Stimulated activated naive CD4-positive, alpha-beta T cell (primary cell): Measurements from ENCODE around the gene SPRR5.

ENCODE experiments used
- DNase-seq, 6 experiments: peaks; one replicate each; lab custom pipeline; 2025; lab: John Stamatoyannopoulos, UW

Gene SPRR5

DNA sequence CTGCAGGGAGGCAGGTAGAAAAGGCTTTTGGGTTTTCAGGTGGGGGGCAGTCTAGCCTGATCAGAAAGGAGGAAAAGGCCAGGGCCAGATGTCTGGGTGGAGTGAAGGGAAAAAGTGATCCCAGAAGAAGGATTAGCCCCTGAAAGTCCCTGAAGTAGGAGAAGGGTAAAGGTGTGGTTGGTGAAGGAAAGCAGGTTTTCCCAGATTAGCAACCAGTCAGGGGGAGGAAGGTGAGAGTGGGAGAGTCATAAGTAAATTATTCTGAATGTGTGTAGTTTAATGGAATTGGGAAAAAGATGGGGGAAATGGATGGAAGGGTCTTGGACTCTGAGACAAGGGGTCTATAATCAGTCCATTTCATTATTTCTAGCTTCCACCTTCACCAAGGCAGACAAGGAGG is 36.2 kb downstream of the SPRR5 start:
- no peak for DNase-seq

DNA sequence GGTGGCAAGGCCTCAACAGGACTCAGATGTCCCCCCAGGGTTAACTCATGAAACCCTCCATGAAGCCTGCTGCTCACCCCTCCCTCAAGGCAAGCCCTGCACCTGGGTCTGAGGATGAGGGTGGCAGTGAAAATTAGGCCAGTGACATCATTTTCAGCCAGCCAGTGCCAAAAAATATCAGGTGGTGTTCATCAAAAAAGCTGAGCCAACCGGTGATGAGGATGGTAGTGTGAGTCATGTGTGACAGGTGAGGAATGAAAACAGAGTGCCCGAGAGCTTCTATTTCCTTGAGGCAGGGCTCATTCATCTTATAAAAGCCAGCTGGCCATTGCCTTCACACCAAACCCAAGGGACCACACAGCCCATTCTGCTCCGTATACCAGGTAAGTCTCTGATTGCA is 36.7 kb downstream of the SPRR5 start, which contains the start of gene SPRR1A:
Gene SPRR1A (plus strand): TSS at position 339 of the 400 bp plus-strand sequence. CDS start 1,150 bp downstream, outside the sequence.
- DNase-seq, result no peak

- no peak for DNase-seq
Observed at GRCh38 chr1:152986578-152986977, 39.6 kb downstream of the SPRR5 start.

DNA sequence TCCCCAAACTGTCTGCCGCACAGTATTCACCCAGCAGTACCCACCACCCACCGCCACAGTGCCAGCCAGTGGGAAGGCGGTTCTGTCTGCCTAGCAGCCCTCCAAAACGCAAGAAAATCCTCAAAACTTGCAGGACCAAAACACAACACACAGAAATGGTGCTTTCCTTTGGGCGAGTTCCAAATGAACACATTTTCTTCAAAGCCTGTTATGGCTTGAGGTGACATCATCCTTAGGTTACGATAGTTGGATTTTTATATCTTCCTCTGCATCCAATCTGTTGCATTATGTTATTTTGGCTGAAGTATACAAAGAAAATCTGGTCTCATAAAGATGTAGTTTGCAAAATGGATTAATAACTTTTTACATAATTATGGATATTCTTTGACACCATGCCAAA is 46.2 kb downstream of the SPRR5 start:
- no peak for DNase-seq

DNA sequence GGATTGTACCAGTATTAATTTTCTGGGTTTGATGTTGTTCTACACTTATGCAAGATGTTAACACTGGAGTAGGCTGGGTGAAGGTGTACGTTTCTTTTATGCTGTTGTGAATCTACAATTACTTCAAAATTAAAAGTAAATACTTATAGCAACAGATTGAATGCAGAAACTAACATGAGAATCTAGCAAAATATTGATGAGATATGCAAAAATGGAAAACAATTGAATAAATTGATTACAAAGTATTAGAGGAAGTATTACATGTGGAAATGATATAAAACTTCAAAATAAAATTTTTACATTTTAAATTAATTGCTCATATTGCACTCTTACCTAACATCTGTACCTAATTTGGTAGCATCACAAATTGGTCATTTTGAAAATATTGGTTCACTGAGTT is 48.8 kb downstream of the SPRR5 start:
- no peak for DNase-seq

DNA sequence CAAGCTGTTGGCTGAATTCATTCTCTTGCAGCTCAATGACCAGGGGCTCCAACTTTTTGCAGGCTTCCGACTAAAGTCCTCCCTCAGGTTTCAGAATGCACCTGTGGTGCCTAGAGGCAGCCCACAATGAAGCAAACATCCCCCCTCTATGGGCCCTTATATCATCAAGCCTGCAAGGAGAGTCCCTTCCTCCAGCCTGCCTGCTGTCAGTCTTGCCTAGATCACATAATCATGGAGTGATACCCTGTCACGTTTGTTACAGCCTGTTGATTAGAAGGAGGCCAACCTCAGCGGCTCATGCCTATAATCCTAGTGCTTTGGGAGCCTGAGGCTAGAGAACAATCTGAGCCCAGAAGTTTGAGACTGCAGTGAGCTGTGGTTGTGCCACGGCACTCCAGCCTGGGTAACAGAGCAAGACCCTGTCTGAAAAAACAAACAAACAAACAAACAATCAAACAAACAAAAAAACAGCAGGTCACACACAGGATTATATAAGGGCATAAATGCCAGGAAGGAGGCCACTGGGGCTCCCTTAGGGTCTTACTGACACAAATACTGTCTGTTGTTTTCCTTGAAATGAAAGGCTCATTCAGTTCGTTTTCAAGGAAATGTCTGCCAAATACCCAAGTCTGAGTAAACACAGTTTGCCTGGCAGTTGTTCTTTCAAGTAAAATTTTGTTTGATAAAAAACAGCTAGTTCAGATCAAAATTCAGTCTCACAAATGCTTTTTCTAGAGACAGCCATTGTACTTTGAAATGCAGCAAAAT is 49.8 kb downstream of the SPRR5 start:
- no peak for DNase-seq

DNA sequence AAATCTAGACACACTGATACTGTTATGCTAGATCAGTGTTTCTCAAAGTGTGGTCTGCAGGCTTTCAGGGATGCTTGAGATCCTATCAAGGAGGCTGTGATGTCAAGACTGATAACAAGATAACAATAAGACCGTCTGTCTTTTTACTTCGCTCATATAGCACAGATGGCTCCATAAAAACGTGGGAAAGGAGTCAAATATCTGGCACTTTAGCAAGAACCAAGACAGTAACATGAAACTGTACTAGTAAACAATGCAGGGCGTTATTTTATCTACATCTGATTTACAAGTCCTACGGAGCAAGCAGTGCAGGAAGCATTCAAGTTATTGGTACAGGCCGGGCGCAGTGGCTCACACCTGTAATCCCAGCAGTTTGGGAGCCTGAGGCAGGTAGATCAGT is 50.9 kb downstream of the SPRR5 start:
- no peak for DNase-seq

GRCh38 chr1:152998476-152998875 is 51.5 kb downstream of the SPRR5 start:
- no peak for DNase-seq
